H1 (cell line): Measurements from ENCODE around the gene TMEM139. TPM values are rescaled to one million over a fixed set of nuclear protein-coding genes. Genes with fewer than 3 reads are reported as not detected.

Experiments used
- SIN3A ChIP-seq, 2 experiments: IDR thresholded peaks in 1 of 2; conservative IDR thresholded peaks in 1 of 2; 2 replicates each; pipeline ENCODE4 v1.6.1; 2011 to 2012; ENCODE audit warnings: low read length in 2 of 2, improper control_type of control experiment in 1 of 2, low read depth in 1 of 2, mild to moderate bottlenecking in 1 of 2
- polyA plus RNA-seq, 7 experiments: library from polyadenylated mRNA; depleted of rRNA in 3 of 7; stranded (reverse) in 5 of 7; unstranded in 2 of 7; fragments of >200 nt in 5 of 7; fragments of 200-250 nt in 2 of 7; gene quantifications; 1 replicate in 5 of 7; 2 replicates in 1 of 7; 4 replicates in 1 of 7; pipeline versions ENCODE4 v1.2.1 to v1.2.3, GENCODE V29; 2011 to 2013; ENCODE audit warnings: missing spikeins in 2 of 7, mixed read lengths in 2 of 7
- total RNA-seq: library from RNA; stranded (reverse); fragmentation: NEBNext Ultra II Directional; extraction: Animal tissue kit (Norgen Biotek cat#: 25700); gene quantifications from 2 replicates; pipeline ENCODE4 v1.2.1, GENCODE V29; 2021

The TMEM139 gene
- total and polyA plus RNA-seq, 2 of the 8 experiments (the other 6 are each of a cell fraction or from before 2014, with no cell fraction given) = 3.2 to 6.7 TPM

DNA sequence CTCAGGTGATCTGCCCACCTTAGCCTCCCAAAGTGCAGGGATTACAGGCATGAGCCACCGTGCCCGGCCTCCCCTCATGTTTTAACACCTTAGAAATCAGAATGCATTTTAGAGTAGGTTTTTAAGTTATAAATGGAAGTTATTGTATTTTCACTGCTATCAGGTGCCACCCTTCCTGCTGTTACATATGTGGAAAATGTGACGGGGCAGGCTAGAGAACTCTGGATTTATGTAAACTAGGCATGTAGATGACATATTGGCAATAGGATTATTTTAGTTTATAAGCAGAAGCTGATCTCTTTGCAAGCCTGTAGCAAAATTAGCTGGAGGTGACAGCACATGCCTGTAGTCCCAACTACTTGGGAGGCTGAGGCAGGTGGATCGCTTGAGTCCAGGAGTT is 5.5 kb downstream of the TMEM139 start (continued):
- TF ChIP-seq SIN3A (conservative IDR thresholded peaks at IDR 0.05 in 1 of 2, IDR thresholded peaks at IDR 0.05 in 1 of 2; ENCODE audit: low read depth in 1 of 2, low read length in 2 of 2) = no peak
